Thyroid gland (tissue), 4 donors: Measurements from ENCODE around the gene PYDC1. TPM values are rescaled to one million over a fixed set of nuclear protein-coding genes. Genes with fewer than 3 reads are reported as not detected.

Experiments used
- DNase-seq, 2 donors: peaks; one replicate each; pipeline ENCODE4 v3.0.0-alpha.2; 2019
- H3K27ac ChIP-seq, 3 donors: fragments of 200-600 bp; sonication (generic); 1 replicate in 2 of 3; 2 replicates in 1 of 3; pipeline ENCODE4 v1.5.1; 2016 to 2019; ENCODE audit warnings: mild to moderate bottlenecking in 1 of 3, moderate library complexity in 1 of 3
- H3K27me3 ChIP-seq: fragments of 200-600 bp; sonication (generic); one replicate; pipeline ENCODE4 v1.5.1; 2019
- H3K36me3 ChIP-seq, 2 donors: fragments of 200-600 bp; sonication (generic); one replicate each; pipeline ENCODE4 v1.5.1; 2016 to 2019
- H3K4me1 ChIP-seq, 2 donors: fragments of 200-600 bp; sonication (generic); one replicate each; pipeline ENCODE4 v1.5.1; 2017 to 2019
- H3K4me3 ChIP-seq, 3 donors: fragments of 200-600 bp; sonication (generic); replicated peaks in 1 of 3; 1 replicate in 2 of 3; 2 replicates in 1 of 3; pipeline ENCODE4 v1.5.1; 2016; ENCODE audit warnings: mild to moderate bottlenecking in 1 of 3
- H3K9me3 ChIP-seq: fragments of 200-600 bp; sonication (generic); one replicate; pipeline ENCODE4 v1.5.1; 2017
- CTCF ChIP-seq, 6 experiments: fragments of 200-600 bp in 3 of 6; fragments of 450-650 bp in 3 of 6; sonication (generic) in 3 of 6; IDR thresholded peaks; one replicate each; pipeline ENCODE4 v1.5.1; 2016 to 2019; ENCODE audit warnings: antibody characterized with exemption in 6 of 6, mild to moderate bottlenecking in 2 of 6, inconsistent platforms in 1 of 6, moderate library complexity in 1 of 6
- POLR2A ChIP-seq, 2 donors: fragments of 450-650 bp; IDR thresholded peaks; one replicate each; pipeline ENCODE4 v1.6.1; 2017; ENCODE audit warnings: antibody characterized with exemption in 2 of 2, mild to moderate bottlenecking in 2 of 2, moderate library complexity in 1 of 2
- WGBS, 2 donors: methylation state at CpG; one replicate each; pipeline ENCODE4 v1.1.5; 2017; 5-methylcytosine and 5-hydroxymethylcytosine counted together
- intact Hi-C: fragments of 100-400 bp; cut with DNase I; formaldehyde crosslinking; loops from one replicate; pipeline ENCODE4 v1.15.1; 2023
- total RNA-seq, 4 donors: library from RNA; depleted of rRNA; stranded (reverse); fragments of >200 nt; gene quantifications; one replicate each; pipeline ENCODE4 v1.2.3, GENCODE V29; 2016

Gene PYDC1
- total RNA-seq, 4 donors from 2014 or later: not detected

- H3K9me3 ChIP-seq: no peaks in the 10 kb centered on the region
- intact Hi-C loops: no loop called here
- H3K4me3 ChIP-seq: no peak overlapping the region
- no peaks in the 10 kb centered on the region for H3K4me1 ChIP-seq
- H3K36me3 ChIP-seq: peaks cover 63 to 64% of the 10 kb centered on the region in 2 donors
- 82 to 91% methylated on average over 7 of the region's 7 CpGs for WGBS, 2 donors
- DNase-seq: no peak
- H3K27me3 ChIP-seq: no peaks in the 10 kb centered on the region
- TF ChIP-seq POLR2A (IDR thresholded peaks at IDR 0.05): no peak
- TF ChIP-seq CTCF (IDR thresholded peaks at IDR 0.05): no peak
- no peak overlapping the region for H3K27ac ChIP-seq
Measured at GRCh38 chr16:31194898-31195297, 22.0 kb downstream of the PYDC1 start.

GRCh38 chr16:31193874-31194273 is 23.1 kb downstream of the PYDC1 start:
- no peaks in the 10 kb centered on the region for H3K4me1 ChIP-seq
- intact Hi-C loops: no loop called here
- DNase-seq: no peak
- TF ChIP-seq CTCF (IDR thresholded peaks at IDR 0.05) (no peak), POLR2A (IDR thresholded peaks at IDR 0.05) (no peak)
- 92 to 93% methylated on average over 2 of the region's 2 CpGs for WGBS, 2 donors
- no peak overlapping the region for H3K27ac ChIP-seq
- H3K27me3 ChIP-seq: no peaks in the 10 kb centered on the region
- no peak overlapping the region for H3K4me3 ChIP-seq
- peaks cover 74% of the 10 kb centered on the region in 2 donors for H3K36me3 ChIP-seq
- no peaks in the 10 kb centered on the region for H3K9me3 ChIP-seq

- H3K36me3 ChIP-seq: peaks cover 82% of the 10 kb centered on the region in 2 donors
Measured at GRCh38 chr16:31192856-31193642, 23.9 kb downstream of the PYDC1 start.

GRCh38 chr16:31191697-31192428 is 25.1 kb downstream of the PYDC1 start:
- no peak for DNase-seq
- no peak overlapping the region for H3K4me3 ChIP-seq
- intact Hi-C loops: no loop called here
- no peaks in the 10 kb centered on the region for H3K9me3 ChIP-seq
- H3K27me3 ChIP-seq: no peaks in the 10 kb centered on the region
- peaks cover 91 to 94% of the 10 kb centered on the region in 2 donors for H3K36me3 ChIP-seq
- WGBS, 2 donors: 87 to 90% methylated on average over 5 of the region's 5 CpGs
- H3K27ac ChIP-seq: no peak overlapping the region
- TF ChIP-seq CTCF (IDR thresholded peaks at IDR 0.05) (no peak), POLR2A (IDR thresholded peaks at IDR 0.05) (no peak)
- no peaks in the 10 kb centered on the region for H3K4me1 ChIP-seq

More at GRCh38 chr16:31192856-31193642, 23.9 kb downstream of the PYDC1 start:
- no peaks in the 10 kb centered on the region for H3K9me3 ChIP-seq
- TF ChIP-seq CTCF (IDR thresholded peaks at IDR 0.05): no peak
- TF ChIP-seq POLR2A (IDR thresholded peaks at IDR 0.05): no peak
- WGBS, 2 donors: 89 to 93% methylated on average over 16 of the region's 16 CpGs
- DNase-seq: no peak
- no peaks in the 10 kb centered on the region for H3K27me3 ChIP-seq
- no peaks in the 10 kb centered on the region for H3K4me1 ChIP-seq
- H3K27ac ChIP-seq: no peak overlapping the region
- no peak overlapping the region for H3K4me3 ChIP-seq
- intact Hi-C loops: no loop called here
